Forelimb muscle (tissue), 1 donor: Measurements from ENCODE around the gene KCNK4. TPM values are rescaled to one million over a fixed set of nuclear protein-coding genes. Genes with fewer than 3 reads are reported as not detected.

Source experiments
- DNase-seq: peaks from one replicate; pipeline ENCODE4 v3.0.0-alpha.2; 2013; ENCODE audit warnings: low read depth
- polyA plus RNA-seq: library from polyadenylated mRNA; unstranded; fragments of 120-200 nt; gene quantifications from one replicate; pipeline ENCODE4 v1.2.1, GENCODE V29; 2013; ENCODE audit not compliant: insufficient read length

KCNK4 gene
- polyA plus RNA-seq, 1 donor, result not detected

DNA sequence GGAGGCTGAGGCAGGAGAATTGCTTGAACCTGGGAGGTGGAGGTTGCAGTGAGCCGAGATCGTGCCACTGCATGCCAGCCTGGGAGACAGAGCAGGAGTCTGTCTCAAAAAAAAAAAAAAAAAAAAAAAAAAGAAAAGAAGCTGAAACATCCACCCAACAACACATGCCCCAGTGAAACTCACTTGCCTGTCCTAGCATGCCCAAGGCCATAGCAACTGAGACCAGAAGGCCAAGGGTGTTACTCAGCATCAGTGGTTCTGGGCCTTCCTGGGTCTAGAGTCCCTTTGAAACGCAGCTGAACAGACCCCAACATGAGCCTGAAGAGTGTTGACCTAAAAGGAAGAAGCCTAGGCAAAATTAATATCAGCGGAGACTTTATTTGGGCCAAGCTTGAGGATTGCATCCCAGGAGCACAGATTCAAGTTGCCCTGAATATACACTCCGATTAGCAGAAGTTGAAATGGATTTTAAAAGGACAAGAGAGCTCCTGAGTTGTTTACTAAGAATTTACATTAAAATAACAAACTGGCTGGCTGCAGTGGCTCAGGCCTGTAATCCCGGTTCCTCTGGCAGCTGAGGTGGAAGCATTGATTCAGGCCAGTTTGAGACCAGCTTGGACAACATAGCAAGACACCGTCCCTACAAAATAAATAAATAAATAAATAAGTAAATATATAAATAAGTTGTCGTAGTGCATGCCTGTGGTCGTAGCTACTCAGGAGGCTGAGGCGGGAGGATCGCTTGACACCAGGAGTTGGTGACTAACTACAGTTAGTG is 33.8 kb downstream of the KCNK4 start:
- no peak for DNase-seq

DNA sequence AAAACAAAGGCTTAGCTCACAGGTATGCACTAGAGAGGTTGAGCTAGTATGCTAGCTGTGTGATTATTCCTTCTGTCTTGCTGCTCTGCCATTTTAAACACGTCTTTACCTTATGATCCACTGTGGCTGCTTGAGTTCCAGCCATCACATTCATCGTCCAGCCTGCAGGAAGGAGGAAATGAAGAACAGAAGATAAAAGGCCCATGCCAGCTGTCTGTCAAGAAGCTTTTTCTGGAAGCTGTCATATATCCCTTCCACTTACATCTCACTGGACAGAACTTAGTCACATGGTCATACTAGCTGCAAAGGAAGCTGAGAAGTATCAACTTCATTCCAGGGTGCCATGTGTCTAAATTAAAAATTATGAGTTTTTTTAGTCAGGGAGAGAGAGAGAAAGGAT is 36.3 kb downstream of the KCNK4 start:
- DNase-seq, result no peak

DNA sequence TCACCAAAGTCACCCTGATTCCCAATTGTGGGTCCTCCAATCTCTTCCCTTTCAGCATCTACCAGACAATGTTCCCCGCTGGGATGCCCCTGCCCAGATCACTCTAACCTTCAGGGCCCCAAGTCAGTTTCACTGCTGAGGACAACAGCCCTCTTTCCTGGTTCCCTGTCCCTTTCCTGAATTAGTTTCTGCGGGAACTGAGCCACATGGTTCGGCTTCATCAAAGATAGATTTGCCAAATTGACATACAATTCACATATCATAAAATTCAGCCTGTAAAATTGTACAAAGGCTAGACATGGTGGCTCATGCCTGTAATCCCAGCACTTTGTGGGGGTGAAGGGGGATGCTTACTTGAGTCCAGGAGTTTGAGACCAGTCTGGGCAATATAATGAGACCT is 36.9 kb downstream of the KCNK4 start:
- no peak for DNase-seq

DNA sequence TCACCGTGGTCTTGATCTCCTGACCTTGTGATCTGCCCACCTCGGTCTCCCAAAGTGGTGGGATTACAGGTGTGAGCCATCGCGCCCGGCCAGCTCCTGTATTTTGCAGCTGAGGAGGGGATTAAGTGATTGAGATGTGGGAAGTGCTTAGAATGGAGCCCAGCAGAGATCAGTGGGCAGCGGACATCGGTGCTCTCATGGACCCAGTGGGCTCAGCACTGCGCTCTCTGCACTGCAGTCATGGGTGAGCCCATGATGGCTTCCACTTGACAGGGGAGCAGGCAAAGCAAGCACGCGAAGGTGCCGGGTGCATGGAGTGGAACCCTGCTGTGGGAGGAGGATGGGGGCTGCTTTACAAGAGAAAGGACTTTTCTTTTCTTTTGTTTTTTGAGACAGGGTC is 39.8 kb downstream of the KCNK4 start:
- DNase-seq, result no peak

DNA sequence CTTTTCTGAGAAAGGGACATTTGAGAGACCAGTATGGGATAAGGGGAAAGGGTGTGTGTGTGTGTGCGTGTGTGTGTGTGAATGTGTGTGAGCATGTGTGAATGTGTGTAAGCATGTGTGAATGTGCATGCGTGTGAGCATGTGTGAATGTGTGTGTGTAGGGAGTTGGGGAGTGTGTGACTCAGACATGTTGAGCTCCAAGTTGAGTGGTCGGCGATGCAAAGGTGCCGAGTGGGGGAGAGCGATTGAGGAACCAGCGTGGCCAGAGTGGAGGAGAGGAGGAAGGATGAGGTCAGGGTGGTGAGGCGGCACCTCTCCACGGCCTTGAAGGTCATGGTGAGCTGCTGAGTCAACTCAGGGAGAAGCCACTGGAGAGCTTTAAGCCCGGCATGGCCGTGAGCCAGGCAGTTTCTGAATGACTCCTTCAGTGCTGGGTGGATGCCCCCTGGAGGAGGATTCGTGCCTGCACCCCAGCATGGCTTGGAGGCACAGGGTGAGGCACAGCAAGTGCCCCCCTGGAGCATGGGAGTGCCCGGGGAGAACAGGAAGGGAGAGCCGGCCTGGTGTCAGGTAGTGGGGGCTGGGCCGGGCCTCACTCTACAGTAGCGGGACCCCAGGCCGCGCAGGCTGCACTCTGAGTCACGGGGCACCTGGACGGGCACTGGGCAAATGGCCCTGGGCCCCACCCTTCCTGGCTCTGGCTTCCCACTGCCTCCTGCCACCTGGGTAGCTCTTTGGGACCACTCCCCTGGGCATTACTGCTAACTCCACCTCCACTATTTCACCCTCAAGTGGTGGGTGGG is 40.7 kb downstream of the KCNK4 start:
- no peak for DNase-seq

DNA sequence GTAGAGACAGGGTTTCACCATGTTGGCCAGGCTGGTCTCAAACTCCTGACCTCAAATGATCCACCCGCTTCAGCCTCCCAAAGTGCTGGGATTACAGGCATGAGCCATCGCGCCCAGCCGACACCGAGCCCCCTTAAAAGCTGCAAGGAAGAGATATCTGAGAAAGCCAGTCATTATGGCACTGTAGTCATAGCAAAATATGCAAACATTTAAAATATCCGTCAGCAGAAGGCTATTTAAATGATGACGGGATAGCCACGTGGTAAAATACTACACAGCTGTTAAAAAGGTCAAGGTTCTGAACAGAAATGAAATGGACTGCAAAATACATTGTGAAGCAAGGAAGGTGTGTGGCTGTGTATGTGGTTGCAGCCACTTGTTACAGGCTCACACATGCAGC is 42.5 kb downstream of the KCNK4 start:
- no peak for DNase-seq

DNA sequence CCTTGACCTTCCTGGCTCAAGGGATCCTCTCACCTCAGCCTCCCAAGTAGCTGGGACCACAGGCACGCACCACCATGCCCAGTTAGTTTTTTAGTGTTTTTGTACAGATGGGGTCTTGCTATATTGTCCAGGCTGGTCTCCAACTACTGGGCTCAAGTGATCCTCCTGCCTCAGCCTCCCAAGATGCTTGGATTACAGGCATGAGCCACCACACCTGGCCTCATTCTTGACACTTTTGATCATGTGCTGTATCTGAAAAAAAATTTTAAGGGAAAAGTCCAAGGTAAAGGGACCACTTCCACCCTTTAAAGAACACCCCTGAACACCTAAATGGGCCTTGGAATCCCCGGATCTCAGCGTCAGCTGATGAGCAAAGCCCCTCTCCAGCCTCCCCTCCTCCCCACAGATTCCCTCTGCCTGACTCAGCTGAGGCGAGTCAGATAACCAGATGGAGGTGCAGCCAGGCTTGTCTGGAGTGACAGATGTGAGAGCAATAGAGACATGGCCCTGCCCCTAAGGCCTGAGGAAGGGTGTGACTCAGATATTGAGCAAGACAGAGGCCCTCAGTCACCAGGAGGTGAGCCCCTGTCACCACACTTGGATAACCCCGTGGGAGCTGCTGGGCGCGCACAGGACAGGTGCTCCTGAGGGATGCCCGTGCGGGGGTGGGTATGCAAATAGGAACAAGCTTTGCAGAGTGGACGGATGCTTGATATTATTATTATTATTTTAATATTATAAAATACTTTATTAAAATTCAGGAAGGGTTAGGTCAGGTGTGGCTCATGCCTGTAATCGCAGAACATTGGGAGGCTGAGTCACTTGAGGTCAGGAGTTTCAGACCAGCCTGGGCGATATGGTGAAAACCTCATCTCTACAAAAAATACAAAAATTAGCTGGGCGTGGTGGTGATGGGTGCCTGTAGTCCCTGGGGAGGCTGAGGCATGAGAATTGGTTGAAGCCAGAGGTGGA is 43.9 kb downstream of the KCNK4 start:
- no peak for DNase-seq

DNA sequence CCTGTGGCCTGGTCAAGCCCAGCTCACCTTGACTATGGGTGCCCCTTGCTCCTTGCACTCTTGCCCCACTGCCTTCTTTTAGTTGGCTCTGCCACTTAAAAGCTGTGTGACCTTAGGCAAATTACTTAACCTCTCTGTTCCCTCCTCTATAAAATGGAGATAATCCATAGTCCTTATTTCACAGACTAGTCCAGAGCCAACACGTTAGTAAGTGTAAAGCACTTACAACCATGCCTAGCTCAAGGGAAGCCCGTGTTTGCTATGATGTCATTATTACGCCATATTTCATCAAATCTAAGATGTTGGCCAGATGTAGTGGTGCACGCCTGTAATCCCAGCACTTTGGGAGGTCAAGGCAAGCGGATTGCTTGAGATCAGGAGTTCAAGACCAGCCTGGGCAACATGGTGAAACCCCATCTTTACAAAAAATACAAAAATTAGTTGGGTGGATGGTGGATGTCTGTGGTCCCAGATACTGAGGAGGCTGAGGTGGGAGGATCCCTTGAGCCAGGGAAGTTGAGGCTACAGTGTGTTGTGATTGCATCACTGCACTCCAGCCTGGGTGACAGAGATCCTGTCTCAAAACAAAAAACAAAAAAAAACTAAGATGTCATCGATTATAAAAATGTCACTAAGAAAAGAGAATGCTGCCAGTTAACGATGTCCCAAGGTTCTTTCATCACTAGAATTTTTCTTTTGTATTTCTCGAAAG is 46.6 kb downstream of the KCNK4 start:
- no peak for DNase-seq

DNA sequence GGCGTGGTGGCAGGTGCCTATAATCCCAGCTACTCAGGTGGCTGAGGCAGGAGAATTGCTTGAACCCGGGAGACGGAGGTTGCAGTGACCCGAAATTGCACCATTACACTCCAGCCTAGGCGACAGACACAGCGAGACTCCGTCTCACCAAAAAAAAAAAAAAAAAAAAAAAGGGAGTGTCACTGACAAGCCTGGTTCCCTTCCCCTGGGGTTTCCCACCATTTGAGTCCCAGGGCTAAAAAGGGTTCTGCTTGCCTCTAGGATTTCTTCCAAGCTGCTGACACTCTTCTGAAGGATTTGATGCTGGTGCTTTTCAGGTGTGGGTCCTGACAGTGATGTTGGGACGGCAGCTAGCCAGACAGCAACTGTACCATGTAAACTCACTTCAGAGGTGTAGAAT is 47.6 kb downstream of the KCNK4 start:
- no peak for DNase-seq

DNA sequence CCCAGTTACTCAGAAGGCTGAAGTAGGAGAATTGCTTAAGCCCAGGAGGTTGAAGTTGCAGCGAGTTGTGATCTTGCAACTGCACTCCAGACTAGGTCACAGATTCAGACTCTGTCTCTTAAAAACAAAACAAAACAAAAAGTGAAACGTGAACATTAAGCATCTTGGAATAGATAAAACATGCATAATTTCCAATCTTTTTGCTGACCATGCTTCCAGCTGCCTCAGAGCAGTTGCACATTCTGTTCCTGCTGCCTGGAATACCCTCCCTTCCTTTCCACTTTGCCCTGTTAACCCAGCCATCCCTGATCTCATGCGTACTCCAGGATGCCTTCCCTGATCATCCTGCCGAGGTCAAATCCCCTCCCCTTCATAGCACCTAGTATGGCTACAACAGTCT is 48.2 kb downstream of the KCNK4 start:
- no peak for DNase-seq

DNA sequence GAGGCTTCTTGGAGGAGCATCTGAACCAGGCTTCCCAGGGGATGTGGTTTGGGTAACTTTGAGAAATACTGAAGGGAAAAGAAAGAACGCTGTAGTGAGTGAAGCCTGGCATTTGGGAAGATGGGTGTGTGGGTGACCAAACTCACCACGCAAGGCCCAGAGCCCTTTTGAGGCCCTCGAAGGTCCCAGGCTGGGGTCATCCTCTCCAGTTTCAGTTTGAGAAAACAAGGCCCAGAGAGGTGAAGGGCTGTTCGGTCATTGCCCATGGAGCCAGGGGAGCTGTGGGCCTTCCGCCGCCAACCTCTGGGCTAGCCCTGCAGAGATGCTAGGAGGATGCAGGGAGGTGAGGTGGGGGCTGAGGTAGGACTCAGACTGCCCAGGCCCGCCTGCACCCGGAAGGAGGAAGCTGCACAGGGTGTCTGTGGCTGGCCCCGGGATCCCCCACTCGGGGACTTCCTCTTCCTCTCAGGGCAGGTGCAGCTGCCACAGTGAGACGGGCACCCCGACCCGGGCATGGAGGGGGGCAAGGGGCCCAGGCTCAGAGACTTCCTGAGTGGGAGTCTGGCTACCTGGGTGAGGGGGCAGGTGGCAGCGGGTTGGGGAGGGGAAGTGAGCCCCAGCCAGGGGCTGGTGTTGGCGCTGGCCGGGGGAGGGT is 48.8 kb downstream of the KCNK4 start, which contains the start of gene CCDC88B:
TSS of gene CCDC88B (plus strand) at position 451 of the 655 bp plus-strand sequence. CDS start at position 514, 63 bp downstream.
- DNase-seq, result no peak

DNA sequence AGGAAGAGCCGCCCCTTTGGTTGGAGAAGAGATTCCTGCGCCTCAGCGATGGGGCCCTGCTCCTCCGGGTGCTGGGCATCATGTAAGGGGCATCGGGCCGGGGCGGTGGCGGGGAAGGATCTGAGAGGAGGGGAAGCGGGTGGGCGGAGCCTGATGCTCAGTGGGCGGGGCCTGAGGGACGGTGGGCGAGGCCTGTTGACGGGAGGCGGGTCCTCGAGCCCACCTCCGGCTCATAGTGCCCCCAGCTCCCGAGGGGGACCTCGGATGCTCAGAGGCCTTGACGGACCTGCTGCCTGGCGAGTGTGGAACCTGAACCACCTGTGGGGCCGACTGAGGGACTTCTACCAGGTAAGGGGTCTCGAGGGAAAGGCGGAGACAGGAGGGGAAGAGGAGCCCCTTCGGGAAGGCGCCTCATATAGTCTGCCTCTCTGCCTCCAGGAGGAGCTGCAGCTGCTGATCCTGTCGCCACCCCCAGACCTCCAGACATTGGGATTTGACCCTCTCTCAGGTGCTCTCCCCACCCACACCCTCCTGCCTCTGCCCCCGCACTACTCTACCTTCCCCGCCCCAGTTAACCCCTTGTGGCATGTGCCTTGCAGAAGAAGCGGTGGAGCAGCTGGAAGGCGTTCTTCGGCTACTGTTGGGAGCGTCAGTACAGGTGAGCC is 49.7 kb downstream of the KCNK4 start:
- DNase-seq, result no peak

DNA sequence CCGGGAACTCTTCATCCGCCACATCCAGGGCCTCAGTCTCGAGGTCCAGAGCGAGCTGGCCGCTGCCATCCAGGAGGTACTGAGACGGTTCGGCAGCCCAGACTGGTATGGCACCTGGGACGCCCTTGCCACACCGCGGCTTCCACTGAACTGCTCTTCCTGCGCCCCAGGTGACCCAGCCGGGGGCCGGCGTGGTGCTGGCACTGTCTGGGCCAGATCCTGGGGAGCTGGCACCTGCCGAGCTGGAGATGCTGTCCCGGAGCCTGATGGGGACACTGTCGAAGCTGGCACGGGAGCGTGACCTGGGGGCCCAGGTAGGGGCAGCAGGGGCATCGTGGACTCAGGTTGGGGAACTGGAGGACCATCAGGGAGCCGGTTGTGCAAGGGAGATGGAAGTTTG is 50.3 kb downstream of the KCNK4 start:
- no peak for DNase-seq

DNA sequence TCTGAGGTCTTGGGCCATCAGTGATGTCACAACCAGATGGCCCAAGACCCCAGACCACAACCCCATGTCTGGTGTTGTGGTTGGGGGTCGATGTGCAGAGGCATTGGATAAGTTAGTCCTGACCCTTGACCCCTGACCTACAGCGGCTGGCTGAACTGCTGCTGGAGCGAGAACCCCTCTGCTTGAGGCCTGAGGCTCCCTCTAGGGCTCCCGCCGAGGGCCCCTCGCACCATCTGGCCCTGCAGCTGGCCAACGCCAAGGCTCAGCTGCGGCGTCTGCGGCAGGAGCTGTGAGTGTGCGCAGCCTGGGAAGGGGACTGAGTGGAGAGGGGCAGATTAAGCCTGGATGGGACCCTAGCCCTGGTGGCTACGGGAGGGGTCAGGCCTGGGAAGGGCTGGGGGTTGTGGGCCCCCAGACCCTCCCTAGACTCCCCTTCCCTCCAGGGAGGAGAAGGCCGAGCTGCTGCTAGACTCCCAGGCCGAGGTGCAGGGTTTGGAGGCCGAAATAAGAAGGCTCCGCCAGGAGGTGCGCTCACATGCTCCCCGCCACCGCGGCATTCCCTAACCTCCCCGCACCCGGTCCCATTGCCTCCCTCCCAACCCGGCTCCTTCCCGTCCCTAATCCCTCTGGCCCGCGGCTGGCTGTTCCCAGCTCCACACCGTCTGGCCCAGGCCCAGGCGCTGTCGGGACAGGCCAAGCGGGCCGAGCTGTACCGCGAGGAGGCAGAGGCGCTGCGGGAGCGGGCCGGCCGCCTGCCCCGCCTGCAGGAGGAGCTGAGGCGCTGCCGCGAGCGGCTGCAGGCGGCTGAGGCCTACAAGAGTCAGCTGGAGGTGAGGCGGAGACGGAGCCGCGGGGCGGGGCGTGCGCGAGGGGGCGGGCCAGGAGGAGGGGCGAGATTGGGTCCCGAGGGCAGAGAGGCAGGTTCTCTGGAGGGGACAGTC is 51.0 kb downstream of the KCNK4 start:
- DNase-seq, result no peak

DNA sequence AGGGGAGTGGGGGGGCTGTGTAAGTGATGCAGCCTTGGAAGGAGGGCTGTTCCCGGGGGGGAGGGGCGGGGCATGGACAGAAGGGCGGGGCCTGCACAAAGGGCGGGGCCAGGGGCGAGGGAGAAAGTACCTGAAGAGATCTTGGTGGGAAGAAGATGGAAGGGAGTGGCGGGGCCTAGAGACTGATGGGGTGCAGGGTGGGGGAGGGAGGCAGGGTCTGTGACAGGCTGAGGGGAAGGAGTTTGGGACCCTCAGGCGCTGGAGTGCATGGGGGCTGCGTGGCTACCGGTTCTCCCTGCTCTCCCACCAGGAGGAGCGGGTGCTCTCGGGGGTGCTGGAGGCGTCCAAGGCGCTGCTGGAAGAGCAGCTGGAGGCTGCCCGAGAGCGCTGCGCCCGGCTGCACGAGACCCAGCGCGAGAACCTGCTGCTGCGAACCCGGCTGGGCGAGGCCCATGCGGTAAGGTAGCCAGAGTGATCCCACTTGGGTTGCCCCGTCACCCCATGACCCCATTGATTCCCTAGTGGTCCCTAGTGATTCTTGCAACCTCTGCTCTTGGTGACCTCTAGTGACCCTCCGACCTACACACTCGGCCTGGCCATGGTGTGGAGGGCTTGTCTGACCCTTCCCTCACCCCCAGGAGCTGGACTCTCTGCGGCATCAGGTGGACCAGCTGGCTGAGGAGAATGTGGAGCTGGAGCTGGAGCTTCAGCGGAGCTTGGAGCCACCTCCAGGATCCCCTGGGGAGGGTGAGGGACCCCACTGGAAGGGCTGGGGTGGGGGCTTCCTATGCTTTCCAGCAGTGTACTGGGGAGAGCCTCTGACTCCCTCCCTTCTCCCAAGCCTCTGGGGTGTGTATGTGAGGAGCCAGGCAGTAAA is 52.0 kb downstream of the KCNK4 start:
- no peak for DNase-seq

DNA sequence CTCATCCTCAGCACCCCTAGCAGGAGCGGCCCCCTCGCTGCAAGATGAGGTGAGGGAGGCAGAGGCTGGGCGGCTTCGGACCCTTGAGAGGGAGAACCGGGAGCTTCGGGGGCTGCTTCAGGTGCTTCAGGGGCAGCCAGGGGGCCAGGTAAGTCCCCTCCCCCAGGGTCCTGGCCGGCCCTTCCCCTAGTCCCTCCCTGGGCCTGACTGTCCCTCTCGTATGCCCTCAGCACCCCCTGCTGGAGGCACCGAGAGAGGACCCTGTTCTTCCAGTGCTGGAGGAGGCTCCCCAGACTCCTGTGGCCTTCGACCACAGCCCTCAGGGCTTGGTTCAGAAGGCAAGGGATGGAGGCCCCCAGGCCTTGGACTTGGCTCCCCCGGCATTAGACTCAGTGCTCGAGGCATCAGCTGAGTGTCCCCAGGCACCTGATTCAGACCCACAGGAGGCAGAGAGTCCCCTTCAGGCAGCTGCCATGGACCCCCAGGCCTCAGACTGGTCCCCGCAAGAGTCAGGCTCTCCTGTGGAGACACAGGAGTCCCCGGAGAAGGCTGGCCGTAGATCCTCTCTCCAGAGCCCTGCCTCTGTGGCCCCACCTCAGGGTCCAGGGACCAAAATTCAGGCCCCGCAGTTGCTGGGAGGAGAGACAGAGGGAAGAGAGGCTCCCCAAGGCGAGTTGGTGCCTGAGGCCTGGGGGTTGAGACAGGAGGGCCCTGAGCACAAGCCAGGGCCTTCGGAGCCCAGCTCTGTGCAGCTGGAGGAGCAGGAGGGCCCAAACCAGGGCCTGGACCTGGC is 52.9 kb downstream of the KCNK4 start:
- DNase-seq, result no peak

DNA sequence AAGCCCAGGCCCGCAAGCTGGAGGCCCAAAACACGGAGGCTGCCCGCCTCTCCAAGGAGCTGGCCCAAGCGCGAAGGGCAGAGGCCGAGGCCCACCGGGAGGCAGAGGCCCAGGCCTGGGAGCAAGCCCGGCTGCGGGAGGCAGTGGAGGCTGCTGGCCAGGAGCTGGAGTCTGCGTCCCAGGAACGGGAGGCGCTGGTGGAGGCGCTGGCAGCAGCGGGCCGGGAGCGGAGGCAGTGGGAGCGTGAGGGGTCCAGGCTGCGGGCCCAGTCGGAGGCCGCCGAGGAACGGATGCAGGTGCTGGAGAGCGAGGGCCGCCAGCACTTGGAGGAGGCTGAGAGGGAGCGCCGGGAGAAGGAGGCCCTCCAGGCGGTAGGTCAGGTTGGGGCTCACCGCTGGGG is 53.7 kb downstream of the KCNK4 start:
- DNase-seq, result no peak
